ENCODE measurements around the gene RBFOX2.

DNA sequence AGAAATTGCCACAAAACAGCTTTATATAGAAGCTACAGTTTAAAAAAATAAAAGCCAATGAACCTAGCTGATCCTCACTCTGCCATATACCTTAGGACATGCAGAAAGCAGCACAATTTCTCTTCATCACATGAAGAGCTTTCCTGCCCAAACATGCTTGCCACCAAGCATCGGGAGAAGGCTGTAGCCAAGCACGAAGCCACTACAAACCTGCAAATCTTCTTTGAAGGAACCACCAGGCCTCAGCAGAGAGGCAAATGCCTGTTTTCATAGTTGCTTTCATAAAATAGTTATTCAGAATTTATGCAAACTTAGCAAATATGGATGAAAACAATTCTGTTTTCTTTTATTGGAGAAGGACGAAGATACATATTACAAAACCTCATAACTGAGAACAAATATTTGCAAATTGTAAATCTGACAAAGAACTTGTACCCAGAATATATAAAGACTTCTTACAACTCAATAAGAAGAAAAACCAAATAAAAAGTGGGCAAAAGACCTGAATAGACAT, 100.3 kb downstream of the RBFOX2 start:
- TF ChIP-seq EZH2 (IDR thresholded peaks at IDR 0.05; ENCODE audit: low read depth, unreplicated experiment) (no peak), CTCF (conservative IDR thresholded peaks at IDR 0.05; ENCODE audit: low read depth in 2 of 2) (no peak), ETS1 (IDR thresholded peaks at IDR 0.05) (no peak)

Measured in GM23338 (cell line).